UCSD-AML1 (cell line): ENCODE measurements around the gene POLE.
"Not testable (repeated sequence)": the region's sequence is repeated elsewhere in the genome, so short reads cannot be mapped to it uniquely, and the experiment has no call there.

Experiments
- DNase-seq: peaks from one replicate; lab custom pipeline; 2025; ENCODE audit not compliant: unreplicated experiment; lab: John Stamatoyannopoulos, UW

The POLE gene

GRCh38 chr12:132717531-132718387 lies 30.6 kb upstream of the POLE start:
- no peak for DNase-seq

- DNase-seq, result no peak
These were observed 29.9 kb upstream of the POLE start for GRCh38 chr12:132717011-132717410.

GRCh38 chr12:132716356-132716755 lies 29.2 kb upstream of the POLE start:
- DNase-seq, result no peak

GRCh38 chr12:132715874-132716273 lies 28.7 kb upstream of the POLE start:
- DNase-seq, result no peak

- DNase-seq, result no peak
These were observed 26.0 kb upstream of the POLE start for GRCh38 chr12:132713123-132713522.

- peak; percentile 33 for DNase-seq
These were observed 24.1 kb upstream of the POLE start for GRCh38 chr12:132711080-132711843.

GRCh38 chr12:132710405-132711079 lies 23.4 kb upstream of the POLE start, which contains the start of gene PGAM5:
PGAM5 (plus strand) TSS chr12:132710842; CDS start chr12:132710877, 35 bp downstream.
- DNase-seq, result peak; percentile 92

GRCh38 chr12:132710043-132710404 lies 22.9 kb upstream of the POLE start:
- DNase-seq, result no peak

GRCh38 chr12:132708150-132708549 lies 21.0 kb upstream of the POLE start:
- DNase-seq, result no peak

- DNase-seq, result no peak
These were observed 20.1 kb upstream of the POLE start for GRCh38 chr12:132707241-132707640.

GRCh38 chr12:132703641-132704040 lies 16.5 kb upstream of the POLE start:
- no peak for DNase-seq

- DNase-seq, result no peak
These were observed 15.5 kb upstream of the POLE start for GRCh38 chr12:132702640-132703039.

GRCh38 chr12:132700212-132700822 lies 13.2 kb upstream of the POLE start:
- no peak for DNase-seq

- DNase-seq, result no peak
These were observed 11.2 kb upstream of the POLE start for GRCh38 chr12:132698341-132698740.

GRCh38 chr12:132695431-132695830 lies 8.3 kb upstream of the POLE start:
- no peak for DNase-seq

GRCh38 chr12:132694888-132695287 lies 7.7 kb upstream of the POLE start:
- DNase-seq, result not testable (repeated sequence)

GRCh38 chr12:132692030-132692429 lies 4.9 kb upstream of the POLE start:
- not testable (repeated sequence) for DNase-seq

GRCh38 chr12:132690112-132690511 lies 3.0 kb upstream of the POLE start:
- DNase-seq, result no peak

- DNase-seq, result no peak
These were observed 2.1 kb upstream of the POLE start for GRCh38 chr12:132689227-132689626.

- DNase-seq, result no peak
These were observed 324 bp downstream of the POLE start for GRCh38 chr12:132686825-132687210.

GRCh38 chr12:132685400-132685799 lies 1.7 kb downstream of the POLE start:
- DNase-seq, result no peak
